ENCODE results near the gene NEURL1B.

NEURL1B gene

DNA sequence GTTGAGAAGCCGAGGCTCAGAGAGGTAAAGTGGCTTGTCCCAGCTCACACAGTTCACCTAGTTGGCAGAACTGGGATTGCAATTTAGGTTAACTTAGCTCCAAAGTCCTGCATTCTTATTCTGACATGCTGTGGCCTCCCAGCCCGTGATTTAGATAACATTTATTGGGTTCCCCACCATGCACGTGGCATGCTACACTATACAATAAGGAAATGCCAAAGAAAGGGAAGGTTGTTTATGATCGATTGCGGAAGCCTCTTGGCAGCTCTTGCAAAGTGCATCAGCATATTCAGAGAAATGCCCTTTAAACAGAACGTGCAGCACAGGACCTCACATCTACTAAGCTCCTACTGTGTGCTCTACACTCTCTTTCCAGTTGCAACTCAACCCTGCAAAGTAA lies 3.2 kb downstream of the NEURL1B start:
- in situ Hi-C loops (cut with MboI; ENCODE audit: low pct_unique_long_range_greater_than_20kb, low sequenced_read_pairs, unreplicated experiment) = no loop called here

DNA sequence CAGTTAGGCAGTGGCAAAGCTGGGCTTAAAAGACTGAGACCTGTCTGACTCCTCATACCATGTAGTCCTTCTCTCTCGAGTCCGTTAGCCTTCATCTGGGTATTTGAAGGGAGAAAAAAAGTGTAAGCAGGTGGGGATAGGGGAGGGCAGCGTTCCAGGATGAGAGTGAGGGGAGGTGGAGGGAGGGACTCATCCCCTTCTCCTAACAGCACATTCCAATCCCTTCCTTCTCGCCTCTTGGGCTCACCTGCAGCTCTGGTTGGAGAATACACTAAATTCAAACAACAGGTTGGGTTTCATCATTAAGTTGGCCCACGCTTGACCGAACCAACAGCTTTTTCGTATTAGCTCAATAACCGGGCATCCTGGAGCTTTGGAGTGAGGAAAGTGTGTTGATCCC lies 3.6 kb downstream of the NEURL1B start:
- TF ChIP-seq, protein P1, sequence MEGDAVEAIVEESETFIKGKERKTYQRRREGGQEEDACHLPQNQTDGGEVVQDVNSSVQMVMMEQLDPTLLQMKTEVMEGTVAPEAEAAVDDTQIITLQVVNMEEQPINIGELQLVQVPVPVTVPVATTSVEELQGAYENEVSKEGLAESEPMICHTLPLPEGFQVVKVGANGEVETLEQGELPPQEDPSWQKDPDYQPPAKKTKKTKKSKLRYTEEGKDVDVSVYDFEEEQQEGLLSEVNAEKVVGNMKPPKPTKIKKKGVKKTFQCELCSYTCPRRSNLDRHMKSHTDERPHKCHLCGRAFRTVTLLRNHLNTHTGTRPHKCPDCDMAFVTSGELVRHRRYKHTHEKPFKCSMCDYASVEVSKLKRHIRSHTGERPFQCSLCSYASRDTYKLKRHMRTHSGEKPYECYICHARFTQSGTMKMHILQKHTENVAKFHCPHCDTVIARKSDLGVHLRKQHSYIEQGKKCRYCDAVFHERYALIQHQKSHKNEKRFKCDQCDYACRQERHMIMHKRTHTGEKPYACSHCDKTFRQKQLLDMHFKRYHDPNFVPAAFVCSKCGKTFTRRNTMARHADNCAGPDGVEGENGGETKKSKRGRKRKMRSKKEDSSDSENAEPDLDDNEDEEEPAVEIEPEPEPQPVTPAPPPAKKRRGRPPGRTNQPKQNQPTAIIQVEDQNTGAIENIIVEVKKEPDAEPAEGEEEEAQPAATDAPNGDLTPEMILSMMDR (IDR thresholded peaks at IDR 0.05; ENCODE audit: extremely low read depth, insufficient read depth, missing control alignments) = no peak
- DNase-seq (ENCODE audit: low spot score) = no peak
- in situ Hi-C loops (cut with MboI; ENCODE audit: low pct_unique_long_range_greater_than_20kb, low sequenced_read_pairs, unreplicated experiment) = no loop called here

More for the DNA sequence above, 3.2 kb downstream of the NEURL1B start:
- no peak for DNase-seq (ENCODE audit: low spot score)
- TF ChIP-seq, protein P1 (IDR thresholded peaks at IDR 0.05; ENCODE audit: extremely low read depth, insufficient read depth, missing control alignments) = no peak

DNA sequence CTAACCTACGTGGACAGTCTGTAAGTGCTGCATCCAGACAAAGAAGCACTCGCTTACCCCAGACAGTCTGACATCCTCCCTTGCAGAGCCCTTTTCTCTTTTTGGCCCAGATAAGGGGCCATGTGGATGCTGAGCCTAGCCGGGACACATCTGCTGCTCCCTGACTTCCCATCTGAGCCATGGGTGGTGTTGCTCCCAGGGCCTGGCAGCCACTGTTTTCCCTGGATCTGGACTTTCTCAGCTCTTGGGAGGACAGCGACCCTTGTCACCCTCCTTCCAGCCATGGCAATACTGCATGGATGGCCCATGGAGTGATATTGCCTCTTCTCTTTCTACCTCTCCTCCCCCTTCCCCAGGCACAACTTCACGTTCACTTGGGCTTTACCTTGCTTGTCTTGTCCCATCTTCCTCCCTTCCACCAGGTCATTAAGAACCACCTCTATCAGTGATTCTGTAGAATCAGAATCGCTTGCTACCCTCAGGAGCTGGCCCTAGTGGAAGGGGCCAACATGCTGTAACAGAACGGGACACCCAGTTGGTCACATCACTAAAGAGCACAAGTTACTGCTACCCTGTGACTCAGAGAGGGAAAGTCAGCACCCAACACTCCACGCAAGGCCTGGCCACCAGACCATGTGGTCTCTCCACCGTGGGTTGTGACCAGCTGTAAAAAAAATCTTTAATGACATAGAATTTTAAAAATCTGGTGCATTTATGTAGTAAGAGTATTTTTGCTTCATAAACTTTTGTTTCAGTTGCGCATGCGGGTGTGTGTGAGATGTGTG lies 4.4 kb downstream of the NEURL1B start:
- TF ChIP-seq, protein P1 (IDR thresholded peaks at IDR 0.05; ENCODE audit: extremely low read depth, insufficient read depth, missing control alignments) = no peak
- DNase-seq (ENCODE audit: low spot score) = no peak
- in situ Hi-C loops (cut with MboI; ENCODE audit: low pct_unique_long_range_greater_than_20kb, low sequenced_read_pairs, unreplicated experiment) = no loop called here

DNA sequence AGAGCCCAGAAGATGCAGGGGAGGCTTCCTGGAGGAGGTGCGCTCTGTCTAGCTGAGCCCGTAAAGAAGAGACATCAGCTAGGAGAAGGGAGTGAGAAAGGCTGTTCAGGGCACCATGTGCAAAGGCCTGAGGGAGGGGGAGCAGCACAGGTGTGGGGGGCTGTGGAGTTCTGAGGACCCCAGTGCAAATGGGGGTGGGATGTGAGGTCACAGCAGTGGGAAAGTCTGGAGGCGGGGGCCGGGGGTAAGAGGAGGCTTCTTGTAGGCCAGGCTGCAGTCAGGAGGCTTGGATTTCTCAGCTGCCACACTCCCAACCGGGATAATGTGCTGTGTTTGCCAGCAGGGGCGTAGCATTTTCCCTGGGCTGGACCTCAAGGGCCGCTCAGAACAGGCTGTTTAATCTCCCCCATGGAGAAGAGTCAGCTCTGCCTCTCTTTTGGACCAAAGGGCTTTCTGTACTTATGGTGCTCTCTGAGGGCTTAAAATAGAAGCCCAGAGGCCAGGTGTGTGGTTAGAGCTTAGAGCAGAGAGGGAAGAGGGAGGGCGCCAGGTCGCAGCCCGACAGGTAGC lies 5.7 kb downstream of the NEURL1B start:
- TF ChIP-seq, protein P1 (IDR thresholded peaks at IDR 0.05; ENCODE audit: extremely low read depth, insufficient read depth, missing control alignments) = no peak
- no peak for DNase-seq (ENCODE audit: low spot score)
- in situ Hi-C loops (cut with MboI; ENCODE audit: low pct_unique_long_range_greater_than_20kb, low sequenced_read_pairs, unreplicated experiment) = no loop called here

DNA sequence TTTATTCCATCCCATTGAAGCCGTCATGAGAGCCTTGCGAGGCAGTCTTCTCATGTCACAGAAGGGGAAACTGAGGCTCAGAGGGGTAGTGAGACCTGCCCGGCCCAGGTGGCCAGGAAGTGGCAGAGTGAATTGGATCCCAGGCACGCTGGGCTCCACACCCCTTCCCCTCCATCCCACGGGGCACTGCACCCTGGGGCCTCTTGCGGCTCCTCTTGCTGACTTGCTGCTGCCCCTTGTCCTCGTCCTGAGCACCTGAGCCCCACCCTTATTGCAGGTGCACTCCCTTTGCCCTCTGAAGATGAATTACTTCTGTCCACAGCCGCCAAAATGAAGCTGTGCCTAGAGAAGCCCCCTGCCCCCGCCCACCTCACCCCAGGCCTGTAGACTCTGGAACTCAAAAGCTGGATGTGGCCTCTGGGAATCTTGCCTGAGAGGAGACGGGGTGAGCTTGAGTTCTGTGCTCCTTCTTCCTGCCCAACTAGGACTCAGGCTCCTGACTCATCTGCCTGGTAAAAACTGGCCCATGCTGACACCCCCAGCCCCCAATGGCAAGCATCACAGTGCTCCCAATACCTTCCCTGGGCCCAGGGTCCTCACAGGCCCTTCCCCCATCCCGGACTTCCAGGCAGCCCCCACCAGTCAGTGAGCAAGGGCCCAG lies 6.4 kb downstream of the NEURL1B start:
- DNase-seq (ENCODE audit: low spot score) = no peak
- in situ Hi-C loops (cut with MboI; ENCODE audit: low pct_unique_long_range_greater_than_20kb, low sequenced_read_pairs, unreplicated experiment) = no loop called here
- TF ChIP-seq, protein P1 (IDR thresholded peaks at IDR 0.05; ENCODE audit: extremely low read depth, insufficient read depth, missing control alignments) = no peak

DNA sequence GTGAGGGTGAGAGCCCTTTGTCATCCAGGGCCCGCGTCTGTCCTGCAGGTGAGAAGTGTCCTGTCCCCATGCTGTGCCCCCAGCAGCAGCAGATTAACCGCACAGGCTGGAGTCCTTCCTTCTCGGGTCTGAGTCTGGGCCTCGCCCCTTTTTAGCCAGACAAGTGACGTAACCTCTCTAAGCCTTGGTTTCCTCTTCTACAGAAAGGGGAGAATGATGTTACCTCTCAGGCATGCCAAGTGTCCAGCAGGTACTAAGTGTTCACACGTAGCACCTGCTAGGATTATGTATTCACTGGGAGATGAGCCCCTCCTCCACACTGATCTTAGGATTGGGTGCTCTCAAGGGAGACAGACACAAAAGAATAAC lies 6.9 kb downstream of the NEURL1B start:
- in situ Hi-C loops (cut with MboI; ENCODE audit: low pct_unique_long_range_greater_than_20kb, low sequenced_read_pairs, unreplicated experiment) = no loop called here
- DNase-seq (ENCODE audit: low spot score) = no peak
- TF ChIP-seq, protein P1 (IDR thresholded peaks at IDR 0.05; ENCODE audit: extremely low read depth, insufficient read depth, missing control alignments) = no peak
